Astrocyte (in vitro differentiated cells and primary cell): ENCODE data around the gene COL4A6.

Experiments
- EZH2 ChIP-seq: IDR thresholded peaks from 2 replicates; pipeline ENCODE4 v1.6.1; 2012; ENCODE audit warnings: mild to moderate bottlenecking, low read length, inconsistent platforms; ENCODE audit not compliant: insufficient read depth
- TF ChIP-seq, protein P1 (sequence below): IDR thresholded peaks from 2 replicates; pipeline ENCODE4 v1.5.1; 2011; ENCODE audit warnings: low read depth, mild to moderate bottlenecking, inconsistent platforms, low read length, moderate library complexity; ENCODE audit not compliant: insufficient read depth

DNA sequence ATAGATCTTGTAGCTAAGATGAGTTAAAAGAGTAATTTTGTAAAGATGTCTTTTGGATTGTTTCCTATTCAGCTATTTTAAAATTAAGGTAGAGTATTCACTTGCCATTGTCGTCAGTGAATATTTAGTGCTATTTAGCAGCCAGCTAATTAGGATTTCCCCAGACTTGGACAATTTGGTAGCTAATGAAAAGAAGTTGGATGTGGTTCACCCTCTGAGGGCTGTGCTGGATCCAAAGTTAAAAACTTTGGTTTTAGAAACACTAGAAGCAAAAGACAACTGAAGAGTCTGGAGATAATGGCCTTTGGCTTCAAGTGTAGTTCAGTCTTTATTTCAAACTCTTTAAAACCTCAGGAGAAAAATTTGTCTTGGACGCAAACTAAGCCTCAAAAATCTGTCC is 305.3 kb downstream of the COL4A6 start:
- TF ChIP-seq, protein P1, sequence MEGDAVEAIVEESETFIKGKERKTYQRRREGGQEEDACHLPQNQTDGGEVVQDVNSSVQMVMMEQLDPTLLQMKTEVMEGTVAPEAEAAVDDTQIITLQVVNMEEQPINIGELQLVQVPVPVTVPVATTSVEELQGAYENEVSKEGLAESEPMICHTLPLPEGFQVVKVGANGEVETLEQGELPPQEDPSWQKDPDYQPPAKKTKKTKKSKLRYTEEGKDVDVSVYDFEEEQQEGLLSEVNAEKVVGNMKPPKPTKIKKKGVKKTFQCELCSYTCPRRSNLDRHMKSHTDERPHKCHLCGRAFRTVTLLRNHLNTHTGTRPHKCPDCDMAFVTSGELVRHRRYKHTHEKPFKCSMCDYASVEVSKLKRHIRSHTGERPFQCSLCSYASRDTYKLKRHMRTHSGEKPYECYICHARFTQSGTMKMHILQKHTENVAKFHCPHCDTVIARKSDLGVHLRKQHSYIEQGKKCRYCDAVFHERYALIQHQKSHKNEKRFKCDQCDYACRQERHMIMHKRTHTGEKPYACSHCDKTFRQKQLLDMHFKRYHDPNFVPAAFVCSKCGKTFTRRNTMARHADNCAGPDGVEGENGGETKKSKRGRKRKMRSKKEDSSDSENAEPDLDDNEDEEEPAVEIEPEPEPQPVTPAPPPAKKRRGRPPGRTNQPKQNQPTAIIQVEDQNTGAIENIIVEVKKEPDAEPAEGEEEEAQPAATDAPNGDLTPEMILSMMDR, result no peak
- TF ChIP-seq EZH2, result no peak
